Measurements from ENCODE around the gene SLC22A15. TPM values are rescaled to one million over a fixed set of nuclear protein-coding genes. Genes with fewer than 3 reads are reported as not detected.

The SLC22A15 gene
- total and polyA plus RNA-seq, 2 experiments from 2014 or later, result 2.7 to 3.8 TPM

DNA sequence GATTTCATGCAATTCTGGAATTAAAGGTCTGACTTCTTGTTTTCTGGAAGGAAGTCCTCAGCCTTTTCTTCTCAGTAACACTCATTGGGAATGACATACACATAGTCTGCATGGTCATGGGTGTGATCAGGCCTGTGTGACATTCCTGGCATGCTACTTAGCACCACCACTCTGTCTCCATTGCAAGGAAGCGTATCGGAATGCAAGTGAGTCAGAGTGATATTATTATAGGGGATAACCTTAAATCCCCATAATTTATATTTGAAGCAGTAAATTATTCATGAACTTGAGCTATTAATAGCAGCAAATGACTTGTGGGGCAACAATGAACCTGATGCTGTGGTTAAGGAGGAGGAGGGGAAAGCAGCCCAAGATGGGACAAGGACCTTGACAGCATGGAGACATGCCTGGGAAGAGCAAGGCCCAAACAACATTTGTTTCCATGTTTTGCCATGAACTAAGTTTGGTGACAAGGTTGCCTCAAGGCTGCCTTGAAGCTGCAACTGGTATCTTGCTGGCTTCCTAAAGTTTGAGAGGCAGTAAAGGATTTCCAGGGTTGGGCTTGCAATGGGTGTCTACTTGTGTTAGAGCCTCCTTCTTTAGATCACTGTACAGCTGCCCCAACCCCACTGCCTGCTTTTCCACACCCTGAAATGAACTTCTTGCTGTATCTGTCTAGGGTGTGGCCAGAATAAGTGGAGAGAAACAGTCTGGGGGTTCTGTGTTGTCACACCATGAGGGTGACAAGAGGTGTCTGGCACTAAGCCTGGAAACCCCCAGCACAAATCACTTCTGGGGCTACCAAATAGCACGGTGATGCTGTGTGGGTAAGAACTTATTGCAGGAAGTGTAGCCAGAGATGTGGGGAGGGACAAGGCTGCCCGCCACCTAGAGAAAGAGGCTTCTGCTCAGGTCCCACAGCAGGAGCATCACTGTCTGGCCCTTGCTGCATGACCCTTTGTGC is 139.4 kb downstream of the SLC22A15 start:
- no peak overlapping the region for H3K27ac Mint-ChIP-seq
- no peak overlapping the region for H3K27ac ChIP-seq (ENCODE audit: low read depth)
- H3K4me3 Mint-ChIP-seq, result no peak overlapping the region
- H3K4me3 ChIP-seq, result no peak overlapping the region
- no peaks in the 10 kb centered on the region for H3K4me1 ChIP-seq (ENCODE audit: insufficient read depth)
- no peaks in the 10 kb centered on the region for H3K9me2 ChIP-seq (ENCODE audit: insufficient read depth)
- H3K36me3 ChIP-seq (ENCODE audit: insufficient read depth), result no peaks in the 10 kb centered on the region
- DNase-seq (ENCODE audit: low spot score) (no peak), ATAC-seq (no peak)
- H3K36me3 Mint-ChIP-seq (ENCODE audit: low read depth), result no peaks in the 10 kb centered on the region
- no peaks in the 10 kb centered on the region for H3K9me3 Mint-ChIP-seq
- H3F3A ChIP-seq (replicated peaks; ENCODE audit: low read depth), result no peaks in the 10 kb centered on the region
- TF ChIP-seq JUNB (IDR thresholded peaks at IDR 0.05; ENCODE audit: unreplicated experiment), result no peak
- TF ChIP-seq EZH2phosphoT487 (IDR thresholded peaks at IDR 0.05; ENCODE audit: unreplicated experiment), result no peak
- TF ChIP-seq, protein P1, sequence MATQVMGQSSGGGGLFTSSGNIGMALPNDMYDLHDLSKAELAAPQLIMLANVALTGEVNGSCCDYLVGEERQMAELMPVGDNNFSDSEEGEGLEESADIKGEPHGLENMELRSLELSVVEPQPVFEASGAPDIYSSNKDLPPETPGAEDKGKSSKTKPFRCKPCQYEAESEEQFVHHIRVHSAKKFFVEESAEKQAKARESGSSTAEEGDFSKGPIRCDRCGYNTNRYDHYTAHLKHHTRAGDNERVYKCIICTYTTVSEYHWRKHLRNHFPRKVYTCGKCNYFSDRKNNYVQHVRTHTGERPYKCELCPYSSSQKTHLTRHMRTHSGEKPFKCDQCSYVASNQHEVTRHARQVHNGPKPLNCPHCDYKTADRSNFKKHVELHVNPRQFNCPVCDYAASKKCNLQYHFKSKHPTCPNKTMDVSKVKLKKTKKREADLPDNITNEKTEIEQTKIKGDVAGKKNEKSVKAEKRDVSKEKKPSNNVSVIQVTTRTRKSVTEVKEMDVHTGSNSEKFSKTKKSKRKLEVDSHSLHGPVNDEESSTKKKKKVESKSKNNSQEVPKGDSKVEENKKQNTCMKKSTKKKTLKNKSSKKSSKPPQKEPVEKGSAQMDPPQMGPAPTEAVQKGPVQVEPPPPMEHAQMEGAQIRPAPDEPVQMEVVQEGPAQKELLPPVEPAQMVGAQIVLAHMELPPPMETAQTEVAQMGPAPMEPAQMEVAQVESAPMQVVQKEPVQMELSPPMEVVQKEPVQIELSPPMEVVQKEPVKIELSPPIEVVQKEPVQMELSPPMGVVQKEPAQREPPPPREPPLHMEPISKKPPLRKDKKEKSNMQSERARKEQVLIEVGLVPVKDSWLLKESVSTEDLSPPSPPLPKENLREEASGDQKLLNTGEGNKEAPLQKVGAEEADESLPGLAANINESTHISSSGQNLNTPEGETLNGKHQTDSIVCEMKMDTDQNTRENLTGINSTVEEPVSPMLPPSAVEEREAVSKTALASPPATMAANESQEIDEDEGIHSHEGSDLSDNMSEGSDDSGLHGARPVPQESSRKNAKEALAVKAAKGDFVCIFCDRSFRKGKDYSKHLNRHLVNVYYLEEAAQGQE (IDR thresholded peaks at IDR 0.05; ENCODE audit: unreplicated experiment), result no peak
- TF ChIP-seq NANOG (IDR thresholded peaks at IDR 0.05; ENCODE audit: borderline replicate concordance), result no peak
- TF ChIP-seq, protein P2, sequence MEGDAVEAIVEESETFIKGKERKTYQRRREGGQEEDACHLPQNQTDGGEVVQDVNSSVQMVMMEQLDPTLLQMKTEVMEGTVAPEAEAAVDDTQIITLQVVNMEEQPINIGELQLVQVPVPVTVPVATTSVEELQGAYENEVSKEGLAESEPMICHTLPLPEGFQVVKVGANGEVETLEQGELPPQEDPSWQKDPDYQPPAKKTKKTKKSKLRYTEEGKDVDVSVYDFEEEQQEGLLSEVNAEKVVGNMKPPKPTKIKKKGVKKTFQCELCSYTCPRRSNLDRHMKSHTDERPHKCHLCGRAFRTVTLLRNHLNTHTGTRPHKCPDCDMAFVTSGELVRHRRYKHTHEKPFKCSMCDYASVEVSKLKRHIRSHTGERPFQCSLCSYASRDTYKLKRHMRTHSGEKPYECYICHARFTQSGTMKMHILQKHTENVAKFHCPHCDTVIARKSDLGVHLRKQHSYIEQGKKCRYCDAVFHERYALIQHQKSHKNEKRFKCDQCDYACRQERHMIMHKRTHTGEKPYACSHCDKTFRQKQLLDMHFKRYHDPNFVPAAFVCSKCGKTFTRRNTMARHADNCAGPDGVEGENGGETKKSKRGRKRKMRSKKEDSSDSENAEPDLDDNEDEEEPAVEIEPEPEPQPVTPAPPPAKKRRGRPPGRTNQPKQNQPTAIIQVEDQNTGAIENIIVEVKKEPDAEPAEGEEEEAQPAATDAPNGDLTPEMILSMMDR (conservative IDR thresholded peaks at IDR 0.05; ENCODE audit: low read depth in 2 of 2), result no peak
- no peak for TF ChIP-seq ZNF114 (CRISPR knock-in tag; IDR thresholded peaks at IDR 0.05)
- TF ChIP-seq, protein P3, sequence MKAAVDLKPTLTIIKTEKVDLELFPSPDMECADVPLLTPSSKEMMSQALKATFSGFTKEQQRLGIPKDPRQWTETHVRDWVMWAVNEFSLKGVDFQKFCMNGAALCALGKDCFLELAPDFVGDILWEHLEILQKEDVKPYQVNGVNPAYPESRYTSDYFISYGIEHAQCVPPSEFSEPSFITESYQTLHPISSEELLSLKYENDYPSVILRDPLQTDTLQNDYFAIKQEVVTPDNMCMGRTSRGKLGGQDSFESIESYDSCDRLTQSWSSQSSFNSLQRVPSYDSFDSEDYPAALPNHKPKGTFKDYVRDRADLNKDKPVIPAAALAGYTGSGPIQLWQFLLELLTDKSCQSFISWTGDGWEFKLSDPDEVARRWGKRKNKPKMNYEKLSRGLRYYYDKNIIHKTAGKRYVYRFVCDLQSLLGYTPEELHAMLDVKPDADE (IDR thresholded peaks at IDR 0.05), result no peak
- no peak for TF ChIP-seq EZH2 (IDR thresholded peaks at IDR 0.05; ENCODE audit: low read depth, unreplicated experiment)
- TF ChIP-seq STAT1 (IDR thresholded peaks at IDR 0.05; ENCODE audit: unreplicated experiment), result no peak
- TF ChIP-seq ZNF331 (CRISPR knock-in tag; IDR thresholded peaks at IDR 0.05; ENCODE audit: low read depth), result no peak
- TF ChIP-seq, protein P4, sequence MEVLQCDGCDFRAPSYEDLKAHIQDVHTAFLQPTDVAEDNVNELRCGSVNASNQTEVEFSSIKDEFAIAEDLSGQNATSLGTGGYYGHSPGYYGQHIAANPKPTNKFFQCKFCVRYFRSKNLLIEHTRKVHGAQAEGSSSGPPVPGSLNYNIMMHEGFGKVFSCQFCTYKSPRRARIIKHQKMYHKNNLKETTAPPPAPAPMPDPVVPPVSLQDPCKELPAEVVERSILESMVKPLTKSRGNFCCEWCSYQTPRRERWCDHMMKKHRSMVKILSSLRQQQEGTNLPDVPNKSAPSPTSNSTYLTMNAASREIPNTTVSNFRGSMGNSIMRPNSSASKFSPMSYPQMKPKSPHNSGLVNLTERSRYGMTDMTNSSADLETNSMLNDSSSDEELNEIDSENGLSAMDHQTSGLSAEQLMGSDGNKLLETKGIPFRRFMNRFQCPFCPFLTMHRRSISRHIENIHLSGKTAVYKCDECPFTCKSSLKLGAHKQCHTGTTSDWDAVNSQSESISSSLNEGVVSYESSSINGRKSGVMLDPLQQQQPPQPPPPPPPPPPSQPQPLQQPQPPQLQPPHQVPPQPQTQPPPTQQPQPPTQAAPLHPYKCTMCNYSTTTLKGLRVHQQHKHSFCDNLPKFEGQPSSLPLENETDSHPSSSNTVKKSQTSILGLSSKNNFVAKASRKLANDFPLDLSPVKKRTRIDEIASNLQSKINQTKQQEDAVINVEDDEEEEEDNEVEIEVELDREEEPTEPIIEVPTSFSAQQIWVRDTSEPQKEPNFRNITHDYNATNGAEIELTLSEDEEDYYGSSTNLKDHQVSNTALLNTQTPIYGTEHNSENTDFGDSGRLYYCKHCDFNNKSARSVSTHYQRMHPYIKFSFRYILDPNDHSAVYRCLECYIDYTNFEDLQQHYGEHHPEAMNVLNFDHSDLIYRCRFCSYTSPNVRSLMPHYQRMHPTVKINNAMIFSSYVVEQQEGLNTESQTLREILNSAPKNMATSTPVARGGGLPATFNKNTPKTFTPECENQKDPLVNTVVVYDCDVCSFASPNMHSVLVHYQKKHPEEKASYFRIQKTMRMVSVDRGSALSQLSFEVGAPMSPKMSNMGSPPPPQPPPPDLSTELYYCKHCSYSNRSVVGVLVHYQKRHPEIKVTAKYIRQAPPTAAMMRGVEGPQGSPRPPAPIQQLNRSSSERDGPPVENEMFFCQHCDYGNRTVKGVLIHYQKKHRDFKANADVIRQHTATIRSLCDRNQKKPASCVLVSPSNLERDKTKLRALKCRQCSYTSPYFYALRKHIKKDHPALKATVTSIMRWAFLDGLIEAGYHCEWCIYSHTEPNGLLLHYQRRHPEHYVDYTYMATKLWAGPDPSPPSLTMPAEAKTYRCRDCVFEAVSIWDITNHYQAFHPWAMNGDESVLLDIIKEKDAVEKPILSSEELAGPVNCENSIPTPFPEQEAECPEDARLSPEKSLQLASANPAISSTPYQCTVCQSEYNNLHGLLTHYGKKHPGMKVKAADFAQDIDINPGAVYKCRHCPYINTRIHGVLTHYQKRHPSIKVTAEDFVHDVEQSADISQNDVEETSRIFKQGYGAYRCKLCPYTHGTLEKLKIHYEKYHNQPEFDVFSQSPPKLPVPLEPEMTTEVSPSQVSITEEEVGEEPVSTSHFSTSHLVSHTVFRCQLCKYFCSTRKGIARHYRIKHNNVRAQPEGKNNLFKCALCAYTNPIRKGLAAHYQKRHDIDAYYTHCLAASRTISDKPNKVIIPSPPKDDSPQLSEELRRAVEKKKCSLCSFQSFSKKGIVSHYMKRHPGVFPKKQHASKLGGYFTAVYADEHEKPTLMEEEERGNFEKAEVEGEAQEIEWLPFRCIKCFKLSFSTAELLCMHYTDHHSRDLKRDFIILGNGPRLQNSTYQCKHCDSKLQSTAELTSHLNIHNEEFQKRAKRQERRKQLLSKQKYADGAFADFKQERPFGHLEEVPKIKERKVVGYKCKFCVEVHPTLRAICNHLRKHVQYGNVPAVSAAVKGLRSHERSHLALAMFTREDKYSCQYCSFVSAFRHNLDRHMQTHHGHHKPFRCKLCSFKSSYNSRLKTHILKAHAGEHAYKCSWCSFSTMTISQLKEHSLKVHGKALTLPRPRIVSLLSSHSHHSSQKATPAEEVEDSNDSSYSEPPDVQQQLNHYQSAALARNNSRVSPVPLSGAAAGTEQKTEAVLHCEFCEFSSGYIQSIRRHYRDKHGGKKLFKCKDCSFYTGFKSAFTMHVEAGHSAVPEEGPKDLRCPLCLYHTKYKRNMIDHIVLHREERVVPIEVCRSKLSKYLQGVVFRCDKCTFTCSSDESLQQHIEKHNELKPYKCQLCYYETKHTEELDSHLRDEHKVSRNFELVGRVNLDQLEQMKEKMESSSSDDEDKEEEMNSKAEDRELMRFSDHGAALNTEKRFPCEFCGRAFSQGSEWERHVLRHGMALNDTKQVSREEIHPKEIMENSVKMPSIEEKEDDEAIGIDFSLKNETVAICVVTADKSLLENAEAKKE (CRISPR knock-in tag; IDR thresholded peaks at IDR 0.05), result no peak
- no peak for TF ChIP-seq CREB1 (CRISPR knock-in tag; IDR thresholded peaks at IDR 0.05; ENCODE audit: low read depth)
- no peak for TF ChIP-seq POLR2AphosphoS5 (IDR thresholded peaks at IDR 0.05; ENCODE audit: low read depth)
- H3K4me2 ChIP-seq, result no peak overlapping the region
- H2AFZ ChIP-seq, result no peak overlapping the region
- peaks cover 3% of the 10 kb centered on the region; the same call in 1 of the 3 replicates for H3K4me1 Mint-ChIP-seq
- no peaks in the 10 kb centered on the region; the same call in 1 of the 2 replicates for H4K20me1 ChIP-seq (replicated peaks; ENCODE audit: insufficient read depth)
- H3K27me3 Mint-ChIP-seq (ENCODE audit: insufficient read depth, low read depth, poor library complexity), result no peaks in the 10 kb centered on the region
- no peaks in the 10 kb centered on the region for H3K79me2 ChIP-seq (replicated peaks; ENCODE audit: insufficient read depth)
- no peaks in the 10 kb centered on the region for H3K27me3 ChIP-seq (ENCODE audit: insufficient read depth)

Measured in GM23338 (cell line).